ENCODE measurements around the gene SPATA12. TPM values are rescaled to one million over a fixed set of nuclear protein-coding genes. Genes with fewer than 3 reads are reported as not detected.

The SPATA12 gene
- total RNA-seq, 1 experiment from 2014 or later: 0.10 TPM

DNA sequence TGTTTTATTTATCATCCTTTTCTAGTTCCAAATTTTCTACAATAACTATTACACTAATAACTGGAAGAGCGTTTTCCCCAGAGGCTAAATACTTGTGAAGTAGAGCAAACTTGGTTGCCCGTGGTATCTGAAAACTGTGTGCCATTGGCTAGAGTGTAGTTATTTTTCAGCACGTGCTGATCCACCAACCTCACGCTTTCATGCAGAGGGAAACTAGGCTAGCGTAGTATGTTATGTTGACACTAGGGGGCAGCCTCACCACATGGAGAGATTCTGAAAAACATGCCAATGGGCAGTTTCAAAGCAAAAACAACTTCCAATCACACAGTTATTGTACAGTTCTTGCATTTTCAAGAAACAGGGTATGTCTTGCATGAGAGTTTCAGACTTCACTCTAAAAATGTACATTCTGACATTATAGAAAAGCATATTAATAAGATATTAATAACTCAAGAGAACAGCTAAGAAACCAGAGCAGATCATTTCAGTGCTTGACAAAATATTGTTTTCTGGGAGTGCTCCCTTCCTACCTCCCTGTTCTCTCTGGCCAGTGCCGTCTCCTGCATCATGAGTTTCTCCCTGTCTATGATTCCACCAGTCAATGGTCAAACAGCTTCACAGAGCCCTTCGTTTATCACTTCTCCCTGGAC is 39.7 kb downstream of the SPATA12 start:
- Histone ChIP-seq H3K4me3 (no peak overlapping the region), H3K36me3 (peaks cover 19% of the 10 kb centered on the region), H3K4me1 (peaks cover 8% of the 10 kb centered on the region), H3K27ac (no peak overlapping the region), H3K9me3 (replicated peaks) (no peaks in the 10 kb centered on the region), H3K27me3 (no peaks in the 10 kb centered on the region)
- DNase-seq: peak; percentile 60 to 87

DNA sequence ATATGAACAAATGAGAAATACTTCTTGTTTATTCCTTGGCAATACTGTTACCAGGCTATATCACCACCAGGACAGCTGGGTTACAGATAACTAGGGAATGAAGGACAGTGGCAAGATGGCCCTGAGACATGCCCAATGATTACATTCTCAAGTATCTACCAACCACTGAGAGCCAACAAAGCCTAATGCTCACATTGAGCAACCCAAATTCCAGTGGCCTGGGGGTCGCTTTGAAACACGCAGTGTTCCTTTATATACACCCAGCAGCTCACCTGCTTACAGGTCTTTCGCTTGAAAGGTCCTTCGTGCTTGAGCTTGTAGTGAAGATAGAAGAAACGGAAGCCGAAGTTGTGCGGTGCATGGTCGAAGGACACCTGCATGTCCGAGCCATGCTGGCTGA is 45.1 kb downstream of the SPATA12 start:
- peaks cover 23% of the 10 kb centered on the region for H3K36me3 ChIP-seq
- H3K27me3 ChIP-seq: no peaks in the 10 kb centered on the region
- H3K4me1 ChIP-seq: peaks cover 13% of the 10 kb centered on the region
- H3K27ac ChIP-seq: no peak overlapping the region
- H3K4me3 ChIP-seq: no peak overlapping the region
- DNase-seq: no peak
- H3K9me3 ChIP-seq (replicated peaks): no peaks in the 10 kb centered on the region

DNA sequence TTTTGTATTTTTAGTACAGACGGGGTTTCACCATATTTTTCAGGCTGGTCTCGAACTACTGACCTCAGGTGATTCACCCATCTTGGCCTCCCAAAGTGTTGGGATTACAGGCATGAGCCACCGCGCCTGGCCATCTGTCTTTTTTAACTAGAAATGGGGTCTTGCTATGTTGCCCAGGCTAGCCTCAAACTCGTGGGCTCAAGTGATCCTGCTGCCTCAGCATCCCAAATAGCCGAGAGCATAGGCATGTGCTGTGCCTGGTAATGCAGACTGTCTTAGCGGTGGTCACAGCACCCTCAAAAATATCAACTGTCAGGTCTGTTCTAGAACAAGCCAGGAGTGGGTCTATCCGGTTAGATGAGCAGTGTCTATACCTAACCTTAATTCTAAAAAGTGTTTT is 48.2 kb downstream of the SPATA12 start:
- Histone ChIP-seq H3K27ac (no peak overlapping the region), H3K36me3 (peaks cover 23% of the 10 kb centered on the region), H3K9me3 (replicated peaks) (no peaks in the 10 kb centered on the region), H3K4me3 (no peak overlapping the region), H3K27me3 (no peaks in the 10 kb centered on the region), H3K4me1 (peaks cover 24% of the 10 kb centered on the region)
- no peak for DNase-seq

DNA sequence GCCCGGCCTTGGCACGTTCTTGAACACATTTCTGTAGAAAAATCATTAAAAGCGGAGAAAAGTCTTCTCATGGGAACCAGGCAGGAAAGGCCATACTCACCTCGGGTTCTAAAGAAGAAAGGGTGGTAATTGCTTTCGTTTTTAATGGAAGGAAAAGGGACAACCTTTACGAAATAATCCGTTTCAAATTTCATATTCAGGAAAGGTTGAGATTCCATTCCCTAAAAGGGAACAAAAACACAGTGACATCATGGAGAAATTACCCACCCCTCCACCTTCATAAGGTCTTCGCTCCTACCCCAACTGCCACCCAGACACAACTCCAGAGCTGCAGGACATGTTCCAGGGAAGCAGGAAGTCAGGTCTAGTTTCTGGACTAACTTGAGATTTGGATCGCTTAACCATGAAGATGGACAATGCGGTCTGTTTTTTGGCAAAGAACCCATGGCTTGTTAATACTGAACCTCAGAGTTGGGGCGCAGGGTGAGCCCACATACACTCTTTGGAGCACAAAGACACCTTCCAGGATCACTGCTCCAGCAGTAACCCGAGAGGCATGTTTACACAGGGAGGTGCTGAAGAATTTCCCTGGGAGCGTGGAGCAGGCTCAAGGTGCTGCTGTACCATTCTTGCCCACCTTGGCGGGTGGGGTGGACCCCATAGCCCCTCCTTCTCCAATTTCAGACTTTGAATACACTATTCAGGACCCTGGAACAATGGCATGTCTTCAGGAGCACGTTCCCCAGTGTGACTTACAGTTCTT is 49.2 kb downstream of the SPATA12 start:
- no peaks in the 10 kb centered on the region for H3K9me3 ChIP-seq (replicated peaks)
- DNase-seq: no peak
- no peaks in the 10 kb centered on the region for H3K27me3 ChIP-seq
- H3K27ac ChIP-seq: no peak overlapping the region
- H3K4me1 ChIP-seq: peaks cover 21% of the 10 kb centered on the region
- H3K36me3 ChIP-seq: peaks cover 19% of the 10 kb centered on the region
- no peak overlapping the region for H3K4me3 ChIP-seq

DNA sequence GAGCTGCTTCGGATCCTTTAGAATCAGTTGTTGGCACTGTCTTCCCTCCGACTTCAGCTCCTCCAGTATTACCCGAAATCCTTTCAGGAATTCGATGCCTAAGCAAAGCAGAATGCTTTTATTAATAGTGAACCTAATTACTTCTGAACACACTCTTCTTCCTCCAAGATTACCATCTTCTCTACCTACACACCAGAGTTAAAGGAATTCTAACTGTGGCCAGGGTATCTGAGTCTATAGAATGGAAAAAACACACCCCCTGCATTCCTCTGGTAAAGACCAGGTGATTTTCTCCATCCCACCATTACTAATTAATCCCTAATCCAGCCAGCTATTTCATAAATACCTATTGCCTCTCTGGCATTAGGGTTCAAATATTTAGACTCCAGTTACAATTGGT is 49.8 kb downstream of the SPATA12 start:
- Histone ChIP-seq H3K36me3 (peaks cover 19% of the 10 kb centered on the region), H3K4me1 (peaks cover 21% of the 10 kb centered on the region), H3K27ac (no peak overlapping the region), H3K9me3 (replicated peaks) (no peaks in the 10 kb centered on the region), H3K27me3 (no peaks in the 10 kb centered on the region), H3K4me3 (no peak overlapping the region)
- no peak for DNase-seq

DNA sequence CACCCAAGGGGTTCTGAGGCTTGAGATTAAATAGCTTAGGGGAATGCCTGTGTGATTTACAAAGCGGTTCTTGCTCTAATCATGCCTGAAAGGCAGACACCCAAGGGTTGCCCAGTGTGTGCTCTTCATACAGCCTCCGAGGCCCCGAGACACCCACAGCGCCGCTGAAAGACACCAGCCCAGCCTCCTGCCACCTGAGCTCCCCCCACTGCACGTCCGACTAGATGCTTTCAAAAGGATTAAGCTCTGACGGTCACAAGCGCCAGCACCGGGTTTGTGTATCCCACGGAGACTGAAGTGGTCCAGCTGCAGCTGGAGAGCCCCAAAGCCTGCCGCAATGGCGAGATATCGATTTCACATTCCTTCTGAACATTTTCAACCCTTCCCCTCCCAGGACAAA is 50.3 kb downstream of the SPATA12 start:
- Histone ChIP-seq H3K4me1 (peaks cover 21% of the 10 kb centered on the region), H3K36me3 (peaks cover 19% of the 10 kb centered on the region), H3K9me3 (replicated peaks) (no peaks in the 10 kb centered on the region), H3K4me3 (peak overlapping the region; percentile 18; the same call in 1 of the 2 replicates), H3K27me3 (no peaks in the 10 kb centered on the region), H3K27ac (peak overlapping the region; percentile 73)
- peak; percentile 86 to 90 for DNase-seq

DNA sequence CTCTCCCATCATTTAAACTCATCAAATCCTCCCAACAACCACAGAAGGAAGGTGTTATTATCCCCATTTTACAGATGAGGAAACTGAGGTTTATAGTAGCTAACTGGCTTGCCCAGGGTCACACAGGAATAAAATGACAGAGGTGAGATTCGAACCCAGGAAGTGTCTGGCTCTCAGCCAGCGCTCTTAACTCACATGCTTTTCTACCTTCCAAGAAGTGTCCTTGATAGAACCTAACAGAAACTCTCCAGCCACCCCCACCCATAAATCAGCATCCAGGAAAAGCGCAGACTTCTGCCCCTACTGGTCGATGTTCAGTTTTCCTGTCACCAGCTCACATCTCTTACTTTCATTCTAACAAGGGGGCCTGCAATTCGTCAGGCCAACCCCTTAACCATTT is 51.7 kb downstream of the SPATA12 start:
- peaks cover 21% of the 10 kb centered on the region for H3K4me1 ChIP-seq
- peak overlapping the region; percentile 16 for H3K4me3 ChIP-seq
- peaks cover 11% of the 10 kb centered on the region for H3K36me3 ChIP-seq
- H3K27ac ChIP-seq: peak overlapping the region; percentile 73
- DNase-seq: peak; percentile 26 to 47
- no peaks in the 10 kb centered on the region for H3K9me3 ChIP-seq (replicated peaks)
- H3K27me3 ChIP-seq: no peaks in the 10 kb centered on the region

DNA sequence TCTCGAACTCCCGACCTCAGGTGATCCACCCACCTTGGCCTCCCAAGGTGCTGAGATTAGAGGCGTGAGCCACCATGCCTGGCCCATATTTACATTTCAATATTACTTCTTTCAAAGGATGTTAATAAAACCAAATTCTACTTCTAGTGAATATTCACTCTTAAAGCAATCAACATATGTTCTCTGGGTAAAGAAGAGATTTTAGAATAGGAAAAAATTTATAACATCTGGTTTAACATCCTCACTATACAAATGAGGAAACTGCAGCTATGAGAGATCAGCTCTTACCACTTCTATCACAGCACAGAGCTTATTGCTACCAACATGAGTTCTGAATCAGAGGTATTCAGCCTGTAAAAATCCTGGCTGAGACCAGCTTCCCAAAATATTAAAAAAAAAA is 56.0 kb downstream of the SPATA12 start:
- Histone ChIP-seq H3K9me3 (replicated peaks) (no peaks in the 10 kb centered on the region), H3K4me1 (peaks cover 24% of the 10 kb centered on the region), H3K36me3 (peaks cover 3% of the 10 kb centered on the region; the same call in 1 of the 2 replicates), H3K27me3 (no peaks in the 10 kb centered on the region), H3K4me3 (no peak overlapping the region), H3K27ac (no peak overlapping the region)
- no peak for DNase-seq

DNA sequence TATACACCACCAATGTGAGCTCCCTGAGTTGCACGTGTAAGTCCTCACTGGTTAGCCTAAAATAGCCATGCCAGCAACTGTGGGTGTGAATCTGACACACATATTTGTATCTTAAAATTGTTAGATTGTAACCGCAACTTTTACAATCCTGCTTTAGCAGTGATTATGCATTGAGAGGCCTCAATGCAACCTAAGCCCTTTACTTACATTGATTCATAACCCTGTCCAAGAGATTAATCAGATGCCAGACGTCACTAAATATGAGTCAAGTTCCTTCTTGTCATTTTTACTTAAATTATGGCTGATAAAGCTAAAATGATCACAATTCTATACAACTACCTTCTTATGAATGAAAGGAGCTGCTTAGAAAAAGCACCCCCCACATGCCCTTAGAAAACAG is 57.8 kb downstream of the SPATA12 start:
- Histone ChIP-seq H3K4me3 (no peak overlapping the region), H3K27me3 (no peaks in the 10 kb centered on the region), H3K9me3 (replicated peaks) (no peaks in the 10 kb centered on the region), H3K36me3 (peaks cover 2% of the 10 kb centered on the region; the same call in 1 of the 2 replicates), H3K4me1 (peaks cover 24% of the 10 kb centered on the region), H3K27ac (no peak overlapping the region)
- no peak for DNase-seq

DNA sequence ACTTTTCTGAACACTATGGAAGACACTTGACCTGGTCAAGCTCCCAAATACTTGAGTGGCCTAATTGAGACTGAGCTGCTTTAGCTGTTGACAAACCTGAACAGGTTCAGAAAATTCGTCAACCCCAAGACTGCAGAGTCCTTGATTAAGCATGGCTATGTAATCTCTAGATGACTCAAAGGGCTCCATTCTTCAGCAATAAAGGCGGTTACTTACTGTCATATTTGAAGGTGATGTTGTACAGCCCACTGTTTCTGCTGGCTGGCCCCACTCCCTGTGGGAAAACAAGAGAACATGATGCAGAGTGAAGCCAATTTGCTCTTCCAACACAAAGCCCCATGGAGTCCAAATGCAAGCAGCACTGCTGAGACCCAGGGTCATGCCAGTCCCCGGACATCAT is 59.6 kb downstream of the SPATA12 start:
- H3K4me3 ChIP-seq: no peak overlapping the region
- H3K4me1 ChIP-seq: peaks cover 28% of the 10 kb centered on the region
- peak; percentile 57 to 84 for DNase-seq
- H3K36me3 ChIP-seq: no peaks in the 10 kb centered on the region
- H3K9me3 ChIP-seq (replicated peaks): no peaks in the 10 kb centered on the region
- no peaks in the 10 kb centered on the region for H3K27me3 ChIP-seq
- H3K27ac ChIP-seq: peak overlapping the region; percentile 93

DNA sequence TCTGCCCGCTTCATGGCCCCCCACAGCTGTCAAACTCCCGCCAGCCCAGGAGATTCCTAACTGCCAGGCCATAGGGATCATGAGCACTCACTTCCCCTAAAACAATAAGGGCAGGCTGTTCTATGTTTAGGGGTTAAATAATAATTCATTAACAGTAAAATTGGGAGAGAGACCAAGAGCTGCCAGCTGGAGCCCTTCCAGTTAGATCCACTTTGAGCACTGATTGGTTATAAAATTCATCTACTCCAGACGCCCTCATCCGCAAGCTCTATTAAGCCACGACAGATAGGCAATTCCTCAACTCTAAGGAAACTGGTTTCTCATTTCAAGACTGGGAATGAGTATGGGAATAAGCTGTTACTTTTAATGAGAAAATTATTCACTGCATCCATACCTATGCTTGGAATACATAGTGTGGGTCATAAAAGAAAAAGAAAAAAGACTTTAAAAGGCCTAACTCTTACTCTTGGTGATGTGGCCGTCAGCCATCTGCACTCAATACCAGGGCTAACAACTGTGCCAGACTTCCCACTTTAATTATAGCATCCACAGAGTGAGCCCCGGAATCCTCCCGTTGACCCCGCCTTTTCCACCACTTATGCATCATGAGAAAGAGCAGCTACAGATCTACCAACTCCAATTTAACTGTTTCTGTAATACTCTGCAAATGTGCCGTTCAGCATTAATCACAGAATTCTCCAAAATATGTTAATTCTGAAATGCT is 60.1 kb downstream of the SPATA12 start:
- H3K27me3 ChIP-seq: no peaks in the 10 kb centered on the region
- no peaks in the 10 kb centered on the region for H3K36me3 ChIP-seq
- H3K27ac ChIP-seq: peak overlapping the region; percentile 93
- DNase-seq: peak in 1 of 2 experiments; percentile 42
- peaks cover 31% of the 10 kb centered on the region for H3K4me1 ChIP-seq
- H3K9me3 ChIP-seq (replicated peaks): no peaks in the 10 kb centered on the region
- no peak overlapping the region for H3K4me3 ChIP-seq

Other genes with a start within 250 kb of the SPATA12 start
- gene IL17RD, start 104.7 kb downstream of the SPATA12 start, total RNA-seq (2014; rRNA removed; shearing (Covaris generic)): 36.0 and 38.4 TPM in 2 replicates
- gene HESX1, start 139.3 kb downstream of the SPATA12 start, total RNA-seq (2014; rRNA removed; shearing (Covaris generic)): 1.5 and 1.7 TPM in 2 replicates
- 58.0 and 68.7 TPM in 2 replicates for gene APPL1, start 167.1 kb downstream of the SPATA12 start, total RNA-seq (2014; rRNA removed; shearing (Covaris generic))
- gene ASB14, start 232.0 kb downstream of the SPATA12 start, total RNA-seq (2014; rRNA removed; shearing (Covaris generic)): 0.08 TPM in 1 of 2 replicates, not detected in the other

Measured in SJCRH30 (cell line).